Panc1 (cell line): Measurements from ENCODE around the gene NUBP1.

Source experiments
- CTCF ChIP-seq: fragments of 450-650 bp; IDR thresholded peaks from 2 replicates; pipeline ENCODE4 v1.5.1; 2017; ENCODE audit warnings: mild to moderate bottlenecking
- POLR2AphosphoS5 ChIP-seq: IDR thresholded peaks from 2 replicates; pipeline ENCODE4 v1.6.1; 2012; ENCODE audit warnings: mild to moderate bottlenecking, low read depth, low read length, moderate library complexity
- SIN3A ChIP-seq: IDR thresholded peaks from 2 replicates; pipeline ENCODE4 v1.6.1; 2012; ENCODE audit warnings: low read depth, mild to moderate bottlenecking, low read length, moderate library complexity, borderline replicate concordance; ENCODE audit not compliant: insufficient read depth
- TF ChIP-seq, protein P1 (sequence below), 2 experiments: IDR thresholded peaks; 2 replicates each; pipeline ENCODE4 v1.6.1; 2011 to 2012; ENCODE audit warnings: low read depth in 2 of 2, control low read depth in 1 of 2, low read length in 1 of 2, mild to moderate bottlenecking in 1 of 2, moderate library complexity in 1 of 2; ENCODE audit not compliant: insufficient read depth in 1 of 2

GRCh38 chr16:10769381-10769780 is 25.7 kb downstream of the NUBP1 start:
- no peak for TF ChIP-seq CTCF
- TF ChIP-seq POLR2AphosphoS5: no peak
- TF ChIP-seq, protein P1, sequence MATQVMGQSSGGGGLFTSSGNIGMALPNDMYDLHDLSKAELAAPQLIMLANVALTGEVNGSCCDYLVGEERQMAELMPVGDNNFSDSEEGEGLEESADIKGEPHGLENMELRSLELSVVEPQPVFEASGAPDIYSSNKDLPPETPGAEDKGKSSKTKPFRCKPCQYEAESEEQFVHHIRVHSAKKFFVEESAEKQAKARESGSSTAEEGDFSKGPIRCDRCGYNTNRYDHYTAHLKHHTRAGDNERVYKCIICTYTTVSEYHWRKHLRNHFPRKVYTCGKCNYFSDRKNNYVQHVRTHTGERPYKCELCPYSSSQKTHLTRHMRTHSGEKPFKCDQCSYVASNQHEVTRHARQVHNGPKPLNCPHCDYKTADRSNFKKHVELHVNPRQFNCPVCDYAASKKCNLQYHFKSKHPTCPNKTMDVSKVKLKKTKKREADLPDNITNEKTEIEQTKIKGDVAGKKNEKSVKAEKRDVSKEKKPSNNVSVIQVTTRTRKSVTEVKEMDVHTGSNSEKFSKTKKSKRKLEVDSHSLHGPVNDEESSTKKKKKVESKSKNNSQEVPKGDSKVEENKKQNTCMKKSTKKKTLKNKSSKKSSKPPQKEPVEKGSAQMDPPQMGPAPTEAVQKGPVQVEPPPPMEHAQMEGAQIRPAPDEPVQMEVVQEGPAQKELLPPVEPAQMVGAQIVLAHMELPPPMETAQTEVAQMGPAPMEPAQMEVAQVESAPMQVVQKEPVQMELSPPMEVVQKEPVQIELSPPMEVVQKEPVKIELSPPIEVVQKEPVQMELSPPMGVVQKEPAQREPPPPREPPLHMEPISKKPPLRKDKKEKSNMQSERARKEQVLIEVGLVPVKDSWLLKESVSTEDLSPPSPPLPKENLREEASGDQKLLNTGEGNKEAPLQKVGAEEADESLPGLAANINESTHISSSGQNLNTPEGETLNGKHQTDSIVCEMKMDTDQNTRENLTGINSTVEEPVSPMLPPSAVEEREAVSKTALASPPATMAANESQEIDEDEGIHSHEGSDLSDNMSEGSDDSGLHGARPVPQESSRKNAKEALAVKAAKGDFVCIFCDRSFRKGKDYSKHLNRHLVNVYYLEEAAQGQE (IDR thresholded peaks at IDR 0.05; ENCODE audit: insufficient read depth in 1 of 2, low read depth in 2 of 2, low read length in 1 of 2): no peak
- TF ChIP-seq SIN3A: no peak
